Measurements from ENCODE around the gene USF2.
A peak's percentile ranks its signal among the peaks of the same experiment; 100 is the strongest.

USF2 gene

GRCh38 chr19:35251456-35251855 lies 17.3 kb upstream of the USF2 start:
- peak; percentile 5 for DNase-seq (ENCODE audit: extremely low spot score)
- TF ChIP-seq CTCF (IDR thresholded peaks at IDR 0.05; ENCODE audit: control extremely low read depth, extremely low read depth, low read depth, missing control alignments), result no peak
- CTCF ChIA-PET, result interaction anchor here (1.2 to 1.5 kb wide), 4 partner anchors 10 to 110 kb away, joined by 3 to 6 read pairs (median 4); partner anchors contain the start of gene USF2
- POLR2A ChIA-PET, result no interaction called here

DNA sequence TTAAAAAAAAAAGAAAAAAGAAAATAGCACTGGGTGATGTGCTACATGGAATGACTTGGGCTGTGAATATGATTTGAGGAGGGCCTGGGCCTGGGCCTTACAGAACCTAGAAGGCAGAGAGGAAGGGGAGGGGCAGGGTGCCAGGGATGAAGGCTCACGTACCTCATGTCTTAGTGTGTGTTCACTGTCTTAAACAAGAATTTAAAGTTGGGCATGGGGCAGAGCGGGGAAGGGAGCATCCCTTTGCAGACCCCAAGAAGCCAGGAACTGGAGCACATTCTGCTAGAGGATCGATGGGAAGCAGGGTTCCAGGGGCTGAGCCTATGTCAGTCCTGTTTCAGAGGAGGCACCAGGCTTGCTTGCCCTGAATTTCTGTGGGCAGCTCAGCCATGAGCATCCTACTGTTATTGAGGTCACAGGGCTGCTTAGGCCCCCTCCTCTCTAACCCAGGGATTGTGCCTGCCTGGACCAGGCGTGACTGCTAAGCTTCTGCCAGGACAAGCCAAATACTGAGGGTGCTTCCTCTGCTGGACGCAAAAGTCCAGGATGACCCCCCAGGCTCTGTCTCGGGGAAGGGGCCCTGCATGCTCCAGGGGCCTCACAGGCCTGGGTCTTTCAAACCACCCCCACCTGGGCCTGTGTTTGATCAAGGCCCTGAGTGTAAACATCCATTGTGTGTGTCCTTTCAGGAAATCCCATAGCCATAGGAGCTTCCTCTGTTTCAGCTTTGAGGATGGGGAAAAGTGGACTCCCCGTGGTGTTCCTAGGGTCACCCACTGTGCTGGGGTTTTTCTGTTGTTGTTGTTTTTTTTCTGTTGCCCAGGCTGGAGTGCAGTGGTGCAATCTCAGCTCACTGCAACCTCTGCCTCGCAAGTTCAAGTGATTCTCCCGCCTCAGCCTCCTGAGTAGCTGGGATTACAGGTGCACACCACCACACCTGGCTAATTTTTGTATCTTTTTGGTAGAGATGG lies 15.2 kb upstream of the USF2 start:
- CTCF ChIA-PET, result no interaction called here
- no peak for TF ChIP-seq CTCF (IDR thresholded peaks at IDR 0.05; ENCODE audit: control extremely low read depth, extremely low read depth, low read depth, missing control alignments)
- peak; percentile 3 for DNase-seq (ENCODE audit: extremely low spot score)
- POLR2A ChIA-PET, result no interaction called here

GRCh38 chr19:35254341-35255297 lies 14.1 kb upstream of the USF2 start:
- no peak for DNase-seq (ENCODE audit: extremely low spot score)
- TF ChIP-seq CTCF (IDR thresholded peaks at IDR 0.05; ENCODE audit: control extremely low read depth, extremely low read depth, low read depth, missing control alignments), result no peak
- CTCF ChIA-PET, result interaction anchor here (1.1 kb wide), 1 partner anchor 11 kb away, joined by 3 read pairs; no protein-coding TSS in a partner anchor
- POLR2A ChIA-PET, result no interaction called here

DNA sequence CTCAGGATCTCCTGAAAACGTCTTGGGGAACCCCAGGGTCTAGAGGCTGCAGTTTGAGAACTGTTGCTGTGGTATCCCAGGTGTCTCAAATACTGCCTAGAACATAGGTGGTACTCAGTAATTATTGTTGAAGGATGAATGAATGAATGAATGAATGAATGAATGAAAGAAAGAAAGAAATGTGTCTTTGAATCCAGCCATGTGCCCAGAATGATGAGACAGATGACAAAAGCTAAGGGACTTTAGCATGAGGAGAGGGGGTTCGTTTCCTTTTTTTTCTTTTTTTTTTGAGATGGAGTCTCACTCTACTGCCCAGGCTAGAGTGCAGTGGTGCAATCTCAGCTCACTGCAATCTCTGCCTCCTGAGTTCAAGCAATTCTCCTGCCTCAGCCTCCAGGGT lies 12.2 kb upstream of the USF2 start:
- ChIA-PET POLR2A (interaction anchor here (0.7 kb wide), 1 partner anchor 9 kb away, joined by 3 read pairs; no protein-coding TSS in a partner anchor), CTCF (interaction anchor here (0.8 to 1.1 kb wide), 3 partner anchors 8 to 213 kb away, joined by 3 read pairs; no protein-coding TSS in a partner anchor)
- no peak for TF ChIP-seq CTCF (IDR thresholded peaks at IDR 0.05; ENCODE audit: control extremely low read depth, extremely low read depth, low read depth, missing control alignments)
- DNase-seq (ENCODE audit: extremely low spot score), result no peak

- TF ChIP-seq CTCF (IDR thresholded peaks at IDR 0.05; ENCODE audit: control extremely low read depth, extremely low read depth, low read depth, missing control alignments), result no peak
- POLR2A ChIA-PET, result interaction anchor here (0.7 kb wide), 1 partner anchor 8 kb away, joined by 3 read pairs; no protein-coding TSS in a partner anchor
- DNase-seq (ENCODE audit: extremely low spot score), result peak; percentile 5
- CTCF ChIA-PET, result interaction anchor here (1.1 kb wide), 1 partner anchor 9 kb away, joined by 3 read pairs; no protein-coding TSS in a partner anchor
Observed at GRCh38 chr19:35257113-35257461, 11.7 kb upstream of the USF2 start.
